Fibroblast of lung (primary cell): ENCODE results near the gene SH3GL2. TPM values are rescaled to one million over a fixed set of nuclear protein-coding genes. Genes with fewer than 3 reads are reported as not detected.
"Not testable (repeated sequence)": the region's sequence is repeated elsewhere in the genome, so short reads cannot be mapped to it uniquely, and the experiment has no call there.

Experiments
- DNase-seq, 2 donors: peaks; one replicate each; pipeline versions ENCODE4 v3.0.0 to v3.0.0-alpha.2; 2010; ENCODE audit warnings: low read depth in 2 of 2
- H2AFZ ChIP-seq: 2 replicates; pipeline ENCODE4 v1.5.1; 2012; ENCODE audit warnings: low read length, control low read depth, inconsistent platforms
- H3K27ac ChIP-seq: 2 replicates; pipeline ENCODE4 v1.5.1; 2011; ENCODE audit warnings: low read length, control low read depth; ENCODE audit not compliant: insufficient read depth
- H3K27me3 ChIP-seq: 2 replicates; pipeline ENCODE4 v1.5.1; 2011; ENCODE audit warnings: mild to moderate bottlenecking, low read length; ENCODE audit not compliant: control insufficient read depth, insufficient read depth
- H3K36me3 ChIP-seq: 2 replicates; pipeline ENCODE4 v1.5.1; 2011; ENCODE audit warnings: low read length; ENCODE audit not compliant: control insufficient read depth, insufficient read depth
- H3K4me1 ChIP-seq: 2 replicates; pipeline ENCODE4 v1.5.1; 2011; ENCODE audit warnings: low read length; ENCODE audit not compliant: control insufficient read depth, insufficient read depth; ENCODE audit errors: extremely low read depth
- H3K4me2 ChIP-seq: 2 replicates; pipeline ENCODE4 v1.5.1; 2011; ENCODE audit warnings: low read length, control low read depth; ENCODE audit not compliant: insufficient read depth; ENCODE audit errors: extremely low read depth
- H3K4me3 ChIP-seq, 4 experiments: fragments of 200-600 bp in 1 of 4; sonication (generic) in 1 of 4; replicated peaks in 1 of 4; 2 replicates each; pipeline ENCODE4 v1.5.1; 2011 to 2016; ENCODE audit warnings: low read length in 4 of 4, low read depth in 3 of 4, mild to moderate bottlenecking in 3 of 4, control low read depth in 2 of 4, inconsistent platforms in 1 of 4, mixed read lengths in 1 of 4; ENCODE audit not compliant: insufficient read depth in 1 of 4; ENCODE audit errors: control extremely low read depth in 1 of 4
- H3K79me2 ChIP-seq: 2 replicates; pipeline ENCODE4 v1.5.1; 2012; ENCODE audit warnings: mild to moderate bottlenecking, low read length, inconsistent platforms; ENCODE audit not compliant: control insufficient read depth, insufficient read depth
- H3K9ac ChIP-seq: 2 replicates; pipeline ENCODE4 v1.5.1; 2011; ENCODE audit warnings: mild to moderate bottlenecking, low read length, control low read depth; ENCODE audit not compliant: insufficient read depth
- H3K9me3 ChIP-seq: 2 replicates; pipeline ENCODE4 v1.5.1; 2012; ENCODE audit warnings: low read depth, low read length; ENCODE audit not compliant: control insufficient read depth, insufficient read depth
- H4K20me1 ChIP-seq: 2 replicates; pipeline ENCODE4 v1.5.1; 2011; ENCODE audit warnings: low read length; ENCODE audit not compliant: control insufficient read depth, insufficient read depth; ENCODE audit errors: extremely low read depth
- EZH2 ChIP-seq: IDR thresholded peaks from 2 replicates; pipeline ENCODE4 v1.5.1; 2012; ENCODE audit warnings: low read length, control low read depth, mild to moderate bottlenecking; ENCODE audit errors: missing control alignments
- polyA plus RNA-seq, 2 donors: library from polyadenylated mRNA; depleted of rRNA in 1 of 2; stranded (reverse) in 1 of 2; unstranded in 1 of 2; fragments of >200 nt; gene quantifications; 2 replicates each; pipeline ENCODE4 v1.2.1, GENCODE V29; 2011 to 2012; ENCODE audit warnings: missing spikeins in 1 of 2
- total RNA-seq: library from RNA; depleted of rRNA; stranded (reverse); fragments of >200 nt; gene quantifications from 2 replicates; pipeline ENCODE4 v1.2.1, GENCODE V29; 2014
- TF ChIP-seq, protein P1 (sequence below), 2 donors: IDR thresholded peaks in 1 of 2; conservative IDR thresholded peaks in 1 of 2; 1 replicate in 1 of 2; 2 replicates in 1 of 2; pipeline ENCODE4 v1.5.1; 2011 to 2012; ENCODE audit warnings: low read length in 2 of 2, control low read depth in 1 of 2, inconsistent platforms in 1 of 2, low read depth in 1 of 2, mild to moderate bottlenecking in 1 of 2

SH3GL2 gene
- total and polyA plus RNA-seq, 2 donors (not counting 1 experiment from before 2014, with no cell fraction given), result 0.17 TPM; not detected in 1

DNA sequence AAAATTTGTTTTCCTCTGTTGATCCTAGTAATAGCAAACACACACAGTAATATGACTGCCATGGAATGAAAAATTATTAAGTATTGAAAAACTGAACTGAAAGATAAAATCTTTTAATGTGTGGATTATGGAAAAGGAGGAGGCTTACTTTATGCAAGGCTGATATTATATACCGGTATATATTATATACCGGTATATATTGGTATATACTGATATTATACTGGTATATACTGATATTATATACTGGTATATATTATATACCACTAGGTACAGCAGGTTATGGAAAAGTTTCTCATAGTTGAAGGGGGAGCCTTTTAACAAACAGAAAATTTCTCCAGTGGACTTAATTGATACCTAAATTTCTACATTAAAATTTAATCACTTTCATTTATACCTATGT is 181.4 kb downstream of the SH3GL2 start:
- no peaks in the 10 kb centered on the region for H4K20me1 ChIP-seq
- no peaks in the 10 kb centered on the region for H3K79me2 ChIP-seq
- H3K4me1 ChIP-seq, result no peaks in the 10 kb centered on the region
- no peak overlapping the region for H3K4me3 ChIP-seq
- H3K27me3 ChIP-seq, result no peaks in the 10 kb centered on the region
- H3K27ac ChIP-seq, result no peak overlapping the region
- no peak overlapping the region for H2AFZ ChIP-seq
- DNase-seq, result no peak
- no peaks in the 10 kb centered on the region for H3K36me3 ChIP-seq
- no peak overlapping the region for H3K4me2 ChIP-seq
- H3K9me3 ChIP-seq, result no peaks in the 10 kb centered on the region
- no peak overlapping the region for H3K9ac ChIP-seq
- TF ChIP-seq EZH2, result no peak
- TF ChIP-seq, protein P1, sequence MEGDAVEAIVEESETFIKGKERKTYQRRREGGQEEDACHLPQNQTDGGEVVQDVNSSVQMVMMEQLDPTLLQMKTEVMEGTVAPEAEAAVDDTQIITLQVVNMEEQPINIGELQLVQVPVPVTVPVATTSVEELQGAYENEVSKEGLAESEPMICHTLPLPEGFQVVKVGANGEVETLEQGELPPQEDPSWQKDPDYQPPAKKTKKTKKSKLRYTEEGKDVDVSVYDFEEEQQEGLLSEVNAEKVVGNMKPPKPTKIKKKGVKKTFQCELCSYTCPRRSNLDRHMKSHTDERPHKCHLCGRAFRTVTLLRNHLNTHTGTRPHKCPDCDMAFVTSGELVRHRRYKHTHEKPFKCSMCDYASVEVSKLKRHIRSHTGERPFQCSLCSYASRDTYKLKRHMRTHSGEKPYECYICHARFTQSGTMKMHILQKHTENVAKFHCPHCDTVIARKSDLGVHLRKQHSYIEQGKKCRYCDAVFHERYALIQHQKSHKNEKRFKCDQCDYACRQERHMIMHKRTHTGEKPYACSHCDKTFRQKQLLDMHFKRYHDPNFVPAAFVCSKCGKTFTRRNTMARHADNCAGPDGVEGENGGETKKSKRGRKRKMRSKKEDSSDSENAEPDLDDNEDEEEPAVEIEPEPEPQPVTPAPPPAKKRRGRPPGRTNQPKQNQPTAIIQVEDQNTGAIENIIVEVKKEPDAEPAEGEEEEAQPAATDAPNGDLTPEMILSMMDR (conservative IDR thresholded peaks at IDR 0.05 in 1 of 2, IDR thresholded peaks at IDR 0.05 in 1 of 2; ENCODE audit: low read depth in 1 of 2, low read length in 2 of 2), result no peak

DNA sequence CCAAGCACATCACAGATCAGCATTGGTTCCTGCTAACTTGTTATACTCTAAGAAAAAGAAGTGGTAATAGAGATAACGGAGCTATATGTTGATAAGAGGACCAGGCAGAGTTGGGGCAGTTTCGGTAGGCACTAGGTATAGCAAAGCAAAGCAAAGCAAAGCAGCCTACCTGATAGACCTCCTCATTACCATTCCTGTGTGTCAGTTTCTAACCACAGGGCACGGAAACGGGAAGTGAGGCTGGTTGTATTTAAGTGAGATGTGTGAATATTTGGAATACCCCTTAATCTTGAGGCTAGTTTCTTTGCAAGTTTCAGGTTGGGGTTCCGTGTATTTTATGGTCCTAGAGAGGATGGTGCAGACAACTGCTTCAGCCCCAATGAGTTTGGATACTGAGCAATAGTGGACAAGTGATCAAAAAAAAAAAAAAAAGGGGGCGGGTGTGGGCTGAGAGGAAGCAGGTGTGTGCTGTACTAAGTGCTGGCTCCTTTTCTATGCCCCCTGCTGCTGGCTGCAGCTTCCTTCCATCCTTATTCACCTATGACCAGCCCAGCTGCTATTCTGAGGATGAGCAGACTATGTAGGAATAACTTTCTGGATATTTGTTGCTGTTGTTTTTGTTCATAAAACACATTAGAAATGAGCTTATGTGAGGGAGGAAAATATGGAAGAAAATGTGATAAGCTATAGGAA is 183.3 kb downstream of the SH3GL2 start:
- Histone ChIP-seq H3K27me3 (no peaks in the 10 kb centered on the region), H3K4me3 (no peak overlapping the region), H3K9me3 (no peaks in the 10 kb centered on the region), H3K4me1 (no peaks in the 10 kb centered on the region), H3K4me2 (no peak overlapping the region), H3K27ac (no peak overlapping the region), H3K36me3 (no peaks in the 10 kb centered on the region), H3K9ac (no peak overlapping the region), H2AFZ (no peak overlapping the region), H4K20me1 (no peaks in the 10 kb centered on the region), H3K79me2 (no peaks in the 10 kb centered on the region)
- no peak for DNase-seq
- TF ChIP-seq EZH2, result no peak
- TF ChIP-seq, protein P1 (conservative IDR thresholded peaks at IDR 0.05 in 1 of 2, IDR thresholded peaks at IDR 0.05 in 1 of 2; ENCODE audit: low read depth in 1 of 2, low read length in 2 of 2), result no peak

DNA sequence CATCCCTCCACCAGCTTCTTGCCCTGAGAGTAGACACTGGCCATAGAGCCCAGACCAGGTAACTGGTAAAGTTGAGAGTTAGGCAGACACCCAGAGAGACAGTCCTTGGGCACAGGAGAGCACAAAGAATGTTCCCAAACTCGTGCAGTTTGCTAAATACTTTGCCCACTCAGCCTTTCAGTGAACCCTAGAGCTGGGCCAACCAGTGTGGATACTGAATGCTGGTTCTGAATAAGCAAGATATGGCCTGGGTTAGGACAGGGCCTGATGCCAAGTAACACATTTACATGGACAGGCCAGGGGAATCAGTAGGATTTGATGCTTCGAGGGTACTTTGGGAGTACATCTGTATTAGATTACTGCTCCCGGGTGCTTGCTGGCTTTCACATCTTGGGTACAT is 185.4 kb downstream of the SH3GL2 start:
- no peak overlapping the region for H3K4me3 ChIP-seq
- H3K4me1 ChIP-seq, result no peaks in the 10 kb centered on the region
- H4K20me1 ChIP-seq, result no peaks in the 10 kb centered on the region
- no peak overlapping the region for H2AFZ ChIP-seq
- H3K9me3 ChIP-seq, result no peaks in the 10 kb centered on the region
- TF ChIP-seq EZH2, result no peak
- TF ChIP-seq, protein P1 (conservative IDR thresholded peaks at IDR 0.05 in 1 of 2, IDR thresholded peaks at IDR 0.05 in 1 of 2; ENCODE audit: low read depth in 1 of 2, low read length in 2 of 2), result no peak
- no peak overlapping the region for H3K4me2 ChIP-seq
- H3K27me3 ChIP-seq, result no peaks in the 10 kb centered on the region
- DNase-seq, result no peak
- H3K36me3 ChIP-seq, result no peaks in the 10 kb centered on the region
- H3K79me2 ChIP-seq, result no peaks in the 10 kb centered on the region
- H3K9ac ChIP-seq, result no peak overlapping the region
- H3K27ac ChIP-seq, result no peak overlapping the region

DNA sequence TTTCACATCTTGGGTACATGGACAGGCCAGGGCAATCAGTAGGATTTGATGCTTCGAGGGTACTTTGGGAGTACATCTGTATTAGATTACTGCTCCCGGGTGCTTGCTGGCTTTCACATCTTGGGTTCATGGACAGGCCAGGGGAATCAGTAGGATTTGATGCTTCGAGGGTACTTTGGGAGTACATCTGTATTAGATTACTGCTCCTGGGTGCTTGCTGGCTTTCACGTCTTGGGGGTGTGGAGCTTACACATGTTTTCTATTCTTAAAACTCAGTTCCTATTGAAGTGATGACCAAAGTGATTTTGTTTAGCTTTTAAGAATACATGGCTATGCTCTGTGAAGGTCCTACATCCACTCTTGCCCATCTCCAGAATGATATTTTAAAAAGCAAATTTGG is 186.3 kb downstream of the SH3GL2 start:
- H3K79me2 ChIP-seq, H3K27me3 ChIP-seq, H3K27ac ChIP-seq, H2AFZ ChIP-seq, H3K4me2 ChIP-seq, H3K9ac ChIP-seq, H3K4me3 ChIP-seq, H3K36me3 ChIP-seq, H4K20me1 ChIP-seq, DNase-seq, H3K9me3 ChIP-seq, H3K4me1 ChIP-seq: not testable (repeated sequence)
